ENCODE results near the gene EPB41L4A.

The EPB41L4A gene

DNA sequence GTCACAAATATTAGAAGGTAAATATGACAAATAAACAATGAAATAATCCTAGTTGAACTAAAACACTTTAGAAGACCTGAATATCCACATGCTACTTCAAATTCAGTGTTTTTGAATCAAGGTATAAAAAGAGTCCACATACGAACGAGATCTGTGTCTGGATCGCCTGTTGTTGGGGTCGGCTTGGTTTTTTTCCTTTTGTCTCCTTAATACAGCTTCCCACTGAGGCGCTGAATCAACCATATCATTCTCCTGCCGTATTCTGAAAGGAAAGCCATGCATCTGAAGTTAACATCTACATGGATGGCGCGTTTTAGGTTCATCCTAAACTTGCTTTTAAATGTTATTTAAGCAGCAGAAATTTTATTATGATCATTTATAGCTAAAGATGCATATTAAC, 235.2 kb downstream of the EPB41L4A start (continued):
- TF ChIP-seq ZBTB7A (tag by site-specific recombination; IDR thresholded peaks at IDR 0.05; ENCODE audit: low read depth), result no peak

- no peaks in the 10 kb centered on the region for H3K9me3 ChIP-seq (ENCODE audit: control insufficient read depth, insufficient read depth, low read depth, low read length)
- H3K4me3 ChIP-seq (ENCODE audit: low read depth, low read length), result no peak overlapping the region
- no peaks in the 10 kb centered on the region for H3K4me1 ChIP-seq (ENCODE audit: control insufficient read depth, insufficient read depth, low read length)
- ChIA-PET POLR2A (interaction anchor here (0.5 kb wide), 1 partner anchor 89 kb away, joined by 4 read pairs; no protein-coding TSS in a partner anchor), CTCF (interaction anchor here (0.5 to 1.2 kb wide), 4 partner anchors 8 to 1425 kb away, joined by 3 to 4 read pairs (median 3); no protein-coding TSS in a partner anchor)
- no peak overlapping the region for H3K27ac ChIP-seq (ENCODE audit: extremely low read depth, low read depth, low read length)
- no peaks in the 10 kb centered on the region for H3K36me3 ChIP-seq (ENCODE audit: control insufficient read depth in 2 of 2, insufficient read depth in 1 of 2, low read length in 2 of 2)
- TF ChIP-seq ZNF521 (tag by site-specific recombination; IDR thresholded peaks at IDR 0.05), result no peak
- TF ChIP-seq, protein P1, sequence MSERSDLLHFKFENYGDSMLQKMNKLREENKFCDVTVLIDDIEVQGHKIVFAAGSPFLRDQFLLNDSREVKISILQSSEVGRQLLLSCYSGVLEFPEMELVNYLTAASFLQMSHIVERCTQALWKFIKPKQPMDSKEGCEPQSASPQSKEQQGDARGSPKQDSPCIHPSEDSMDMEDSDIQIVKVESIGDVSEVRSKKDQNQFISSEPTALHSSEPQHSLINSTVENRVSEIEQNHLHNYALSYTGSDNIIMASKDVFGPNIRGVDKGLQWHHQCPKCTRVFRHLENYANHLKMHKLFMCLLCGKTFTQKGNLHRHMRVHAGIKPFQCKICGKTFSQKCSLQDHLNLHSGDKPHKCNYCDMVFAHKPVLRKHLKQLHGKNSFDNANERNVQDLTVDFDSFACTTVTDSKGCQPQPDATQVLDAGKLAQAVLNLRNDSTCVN (tag by site-specific recombination; optimal IDR thresholded peaks at IDR 0.05), result no peak
- TF ChIP-seq ZNF530 (tag by site-specific recombination; IDR thresholded peaks at IDR 0.05; ENCODE audit: low read depth), result no peak
- TF ChIP-seq, protein P2, sequence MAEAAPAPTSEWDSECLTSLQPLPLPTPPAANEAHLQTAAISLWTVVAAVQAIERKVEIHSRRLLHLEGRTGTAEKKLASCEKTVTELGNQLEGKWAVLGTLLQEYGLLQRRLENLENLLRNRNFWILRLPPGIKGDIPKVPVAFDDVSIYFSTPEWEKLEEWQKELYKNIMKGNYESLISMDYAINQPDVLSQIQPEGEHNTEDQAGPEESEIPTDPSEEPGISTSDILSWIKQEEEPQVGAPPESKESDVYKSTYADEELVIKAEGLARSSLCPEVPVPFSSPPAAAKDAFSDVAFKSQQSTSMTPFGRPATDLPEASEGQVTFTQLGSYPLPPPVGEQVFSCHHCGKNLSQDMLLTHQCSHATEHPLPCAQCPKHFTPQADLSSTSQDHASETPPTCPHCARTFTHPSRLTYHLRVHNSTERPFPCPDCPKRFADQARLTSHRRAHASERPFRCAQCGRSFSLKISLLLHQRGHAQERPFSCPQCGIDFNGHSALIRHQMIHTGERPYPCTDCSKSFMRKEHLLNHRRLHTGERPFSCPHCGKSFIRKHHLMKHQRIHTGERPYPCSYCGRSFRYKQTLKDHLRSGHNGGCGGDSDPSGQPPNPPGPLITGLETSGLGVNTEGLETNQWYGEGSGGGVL (tag by site-specific recombination; IDR thresholded peaks at IDR 0.05), result no peak
- TF ChIP-seq EGR2 (tag by site-specific recombination; IDR thresholded peaks at IDR 0.05; ENCODE audit: low read depth), result peak; percentile 76
- no peak for TF ChIP-seq ZNF184 (tag by site-specific recombination; IDR thresholded peaks at IDR 0.05)
- no peak for TF ChIP-seq ZNF585B (tag by site-specific recombination; IDR thresholded peaks at IDR 0.05)
- no peak for TF ChIP-seq ZNF335 (tag by site-specific recombination; conservative IDR thresholded peaks at IDR 0.05)
- TF ChIP-seq ZNF175 (tag by site-specific recombination; IDR thresholded peaks at IDR 0.05), result no peak
- TF ChIP-seq ZFP3 (tag by site-specific recombination; IDR thresholded peaks at IDR 0.05; ENCODE audit: low read depth), result no peak
- TF ChIP-seq SP3 (tag by site-specific recombination; IDR thresholded peaks at IDR 0.05), result peak; percentile 26; the same call in 1 of the 2 replicates
- TF ChIP-seq, protein P3, sequence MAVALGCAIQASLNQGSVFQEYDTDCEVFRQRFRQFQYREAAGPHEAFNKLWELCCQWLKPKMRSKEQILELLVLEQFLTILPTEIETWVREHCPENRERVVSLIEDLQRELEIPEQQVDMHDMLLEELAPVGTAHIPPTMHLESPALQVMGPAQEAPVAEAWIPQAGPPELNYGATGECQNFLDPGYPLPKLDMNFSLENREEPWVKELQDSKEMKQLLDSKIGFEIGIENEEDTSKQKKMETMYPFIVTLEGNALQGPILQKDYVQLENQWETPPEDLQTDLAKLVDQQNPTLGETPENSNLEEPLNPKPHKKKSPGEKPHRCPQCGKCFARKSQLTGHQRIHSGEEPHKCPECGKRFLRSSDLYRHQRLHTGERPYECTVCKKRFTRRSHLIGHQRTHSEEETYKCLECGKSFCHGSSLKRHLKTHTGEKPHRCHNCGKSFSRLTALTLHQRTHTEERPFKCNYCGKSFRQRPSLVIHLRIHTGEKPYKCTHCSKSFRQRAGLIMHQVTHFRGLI (tag by site-specific recombination; IDR thresholded peaks at IDR 0.05), result no peak
- TF ChIP-seq ZNF76 (tag by site-specific recombination; IDR thresholded peaks at IDR 0.05; ENCODE audit: borderline replicate concordance, low read depth), result no peak
- TF ChIP-seq, protein P4, sequence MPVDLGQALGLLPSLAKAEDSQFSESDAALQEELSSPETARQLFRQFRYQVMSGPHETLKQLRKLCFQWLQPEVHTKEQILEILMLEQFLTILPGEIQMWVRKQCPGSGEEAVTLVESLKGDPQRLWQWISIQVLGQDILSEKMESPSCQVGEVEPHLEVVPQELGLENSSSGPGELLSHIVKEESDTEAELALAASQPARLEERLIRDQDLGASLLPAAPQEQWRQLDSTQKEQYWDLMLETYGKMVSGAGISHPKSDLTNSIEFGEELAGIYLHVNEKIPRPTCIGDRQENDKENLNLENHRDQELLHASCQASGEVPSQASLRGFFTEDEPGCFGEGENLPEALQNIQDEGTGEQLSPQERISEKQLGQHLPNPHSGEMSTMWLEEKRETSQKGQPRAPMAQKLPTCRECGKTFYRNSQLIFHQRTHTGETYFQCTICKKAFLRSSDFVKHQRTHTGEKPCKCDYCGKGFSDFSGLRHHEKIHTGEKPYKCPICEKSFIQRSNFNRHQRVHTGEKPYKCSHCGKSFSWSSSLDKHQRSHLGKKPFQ (tag by site-specific recombination; IDR thresholded peaks at IDR 0.05), result peak; percentile 77; the same call in 1 of the 2 replicates
- TF ChIP-seq, protein P5, sequence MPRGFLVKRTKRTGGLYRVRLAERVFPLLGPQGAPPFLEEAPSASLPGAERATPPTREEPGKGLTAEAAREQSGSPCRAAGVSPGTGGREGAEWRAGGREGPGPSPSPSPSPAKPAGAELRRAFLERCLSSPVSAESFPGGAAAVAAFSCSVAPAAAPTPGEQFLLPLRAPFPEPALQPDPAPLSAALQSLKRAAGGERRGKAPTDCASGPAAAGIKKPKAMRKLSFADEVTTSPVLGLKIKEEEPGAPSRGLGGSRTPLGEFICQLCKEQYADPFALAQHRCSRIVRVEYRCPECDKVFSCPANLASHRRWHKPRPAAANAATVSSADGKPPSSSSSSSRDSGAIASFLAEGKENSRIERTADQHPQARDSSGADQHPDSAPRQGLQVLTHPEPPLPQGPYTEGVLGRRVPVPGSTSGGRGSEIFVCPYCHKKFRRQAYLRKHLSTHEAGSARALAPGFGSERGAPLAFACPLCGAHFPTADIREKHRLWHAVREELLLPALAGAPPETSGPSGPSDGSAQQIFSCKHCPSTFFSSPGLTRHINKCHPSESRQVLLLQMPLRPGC (tag by site-specific recombination; IDR thresholded peaks at IDR 0.05), result 0 out of 2 replicates have a peak, but pooled peaks have one; percentile 25
- peak; percentile 64 for TF ChIP-seq ZBTB17 (tag by site-specific recombination; IDR thresholded peaks at IDR 0.05)
- TF ChIP-seq ZNF621 (tag by site-specific recombination; IDR thresholded peaks at IDR 0.05), result no peak
- TF ChIP-seq ZNF48 (tag by site-specific recombination; IDR thresholded peaks at IDR 0.05), result no peak
- no peak for TF ChIP-seq ZNF37A (tag by site-specific recombination; IDR thresholded peaks at IDR 0.05)
- no peak for TF ChIP-seq ZNF132 (tag by site-specific recombination; IDR thresholded peaks at IDR 0.05; ENCODE audit: borderline replicate concordance)
- TF ChIP-seq, protein P6, sequence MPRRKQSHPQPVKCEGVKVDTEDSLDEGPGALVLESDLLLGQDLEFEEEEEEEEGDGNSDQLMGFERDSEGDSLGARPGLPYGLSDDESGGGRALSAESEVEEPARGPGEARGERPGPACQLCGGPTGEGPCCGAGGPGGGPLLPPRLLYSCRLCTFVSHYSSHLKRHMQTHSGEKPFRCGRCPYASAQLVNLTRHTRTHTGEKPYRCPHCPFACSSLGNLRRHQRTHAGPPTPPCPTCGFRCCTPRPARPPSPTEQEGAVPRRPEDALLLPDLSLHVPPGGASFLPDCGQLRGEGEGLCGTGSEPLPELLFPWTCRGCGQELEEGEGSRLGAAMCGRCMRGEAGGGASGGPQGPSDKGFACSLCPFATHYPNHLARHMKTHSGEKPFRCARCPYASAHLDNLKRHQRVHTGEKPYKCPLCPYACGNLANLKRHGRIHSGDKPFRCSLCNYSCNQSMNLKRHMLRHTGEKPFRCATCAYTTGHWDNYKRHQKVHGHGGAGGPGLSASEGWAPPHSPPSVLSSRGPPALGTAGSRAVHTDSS (tag by site-specific recombination; IDR thresholded peaks at IDR 0.05), result no peak
- TF ChIP-seq ZNF423 (tag by site-specific recombination; IDR thresholded peaks at IDR 0.05), result no peak
- TF ChIP-seq SCRT1 (tag by site-specific recombination; IDR thresholded peaks at IDR 0.05; ENCODE audit: borderline replicate concordance), result no peak
- TF ChIP-seq ZNF600 (tag by site-specific recombination; IDR thresholded peaks at IDR 0.05), result peak; percentile 23; the same call in 1 of the 2 replicates
- no peak for TF ChIP-seq ZNF830 (tag by site-specific recombination; IDR thresholded peaks at IDR 0.05; ENCODE audit: low read depth)
Observed at GRCh38 chr5:112183103-112183711, 235.9 kb downstream of the EPB41L4A start.

Data from HEK293 (cell line).